GM21723 (cell line): Measurements from ENCODE around the gene B4GAT1.
"Not testable (repeated sequence)": the region's sequence is repeated elsewhere in the genome, so short reads cannot be mapped to it uniquely, and the experiment has no call there.

ENCODE experiments used
- ATAC-seq: cut with Tn5 transposase; IDR thresholded peaks from one replicate; pipeline ENCODE4 v1.9.1; 2021; ENCODE audit warnings: mild to moderate bottlenecking, moderate library complexity; ENCODE audit not compliant: unreplicated experiment

Gene B4GAT1

GRCh38 chr11:66347425-66348276 lies at the start of gene B4GAT1:
B4GAT1 (minus strand) TSS chr11:66347629; CDS start chr11:66347545, 84 bp downstream.
- ATAC-seq = peak; percentile 48

DNA sequence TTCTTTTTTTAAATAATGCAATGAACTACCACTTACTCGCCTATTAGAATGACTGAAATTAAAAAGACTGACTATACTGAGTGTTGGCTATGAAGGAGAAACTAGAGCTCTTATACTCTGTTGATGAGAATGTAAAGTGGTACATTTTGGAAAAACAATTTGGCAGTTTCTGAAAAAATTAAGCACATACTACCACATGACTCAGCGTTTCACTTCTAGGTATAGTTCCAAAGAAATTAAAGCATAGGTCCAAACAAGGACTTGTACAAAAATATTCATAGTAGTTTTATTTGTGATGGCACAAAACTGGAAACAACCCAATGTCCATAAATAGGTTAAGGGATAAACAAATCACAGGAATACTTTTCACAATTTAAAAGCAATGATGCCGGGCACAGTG lies 46.5 kb upstream of the B4GAT1 start:
- no peak for ATAC-seq

- ATAC-seq = no peak
These were observed 43.9 kb upstream of the B4GAT1 start for GRCh38 chr11:66391322-66391721.

GRCh38 chr11:66388780-66389386 lies 41.5 kb upstream of the B4GAT1 start:
- no peak for ATAC-seq

DNA sequence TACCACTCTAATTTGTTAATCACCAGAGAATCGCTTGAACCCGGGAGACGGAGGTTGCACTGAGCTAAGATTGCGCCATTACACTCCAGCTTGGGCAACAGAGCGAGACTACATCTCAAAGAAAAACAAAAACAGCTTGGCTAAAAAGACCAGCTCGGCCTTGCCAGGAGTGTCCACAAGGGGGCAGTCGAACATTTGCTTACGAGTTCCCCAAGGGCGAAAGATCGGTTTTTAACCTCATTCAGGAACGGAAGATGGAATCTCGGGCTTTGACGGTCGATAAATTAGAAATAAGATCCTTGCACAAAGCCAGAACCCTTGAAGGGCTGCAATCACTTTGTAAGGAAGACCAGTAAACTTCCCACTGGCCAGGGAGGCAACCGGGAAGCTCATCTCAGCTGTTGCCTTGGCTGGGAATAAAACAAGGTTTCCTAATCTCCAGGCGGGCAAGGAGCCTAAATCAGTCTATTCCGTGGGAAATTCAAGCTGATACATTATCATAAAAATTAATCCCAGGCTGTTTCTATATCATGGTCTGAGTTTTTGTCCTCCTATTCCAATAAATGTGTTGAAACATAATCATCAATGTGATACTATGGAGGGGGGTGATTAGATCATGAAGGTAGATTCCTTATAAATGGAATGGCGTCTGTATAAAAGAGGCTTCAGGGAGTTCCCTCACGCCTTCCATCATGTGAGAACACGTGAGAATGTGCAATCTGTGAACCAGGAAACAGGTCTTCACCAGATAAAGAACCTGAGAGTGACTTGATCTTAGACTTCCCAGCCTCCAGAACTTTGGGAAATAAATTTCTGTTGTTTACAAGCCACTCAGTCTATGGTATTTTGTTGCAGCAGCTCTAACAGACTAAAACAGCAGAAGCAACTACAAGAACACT lies 39.0 kb upstream of the B4GAT1 start:
- no peak for ATAC-seq

- not testable (repeated sequence) for ATAC-seq
These were observed 36.9 kb upstream of the B4GAT1 start for GRCh38 chr11:66384316-66384715.

- not testable (repeated sequence) for ATAC-seq
These were observed 32.8 kb upstream of the B4GAT1 start for GRCh38 chr11:66380264-66380663.

GRCh38 chr11:66373690-66374287 lies 26.4 kb upstream of the B4GAT1 start:
- not testable (repeated sequence) for ATAC-seq

DNA sequence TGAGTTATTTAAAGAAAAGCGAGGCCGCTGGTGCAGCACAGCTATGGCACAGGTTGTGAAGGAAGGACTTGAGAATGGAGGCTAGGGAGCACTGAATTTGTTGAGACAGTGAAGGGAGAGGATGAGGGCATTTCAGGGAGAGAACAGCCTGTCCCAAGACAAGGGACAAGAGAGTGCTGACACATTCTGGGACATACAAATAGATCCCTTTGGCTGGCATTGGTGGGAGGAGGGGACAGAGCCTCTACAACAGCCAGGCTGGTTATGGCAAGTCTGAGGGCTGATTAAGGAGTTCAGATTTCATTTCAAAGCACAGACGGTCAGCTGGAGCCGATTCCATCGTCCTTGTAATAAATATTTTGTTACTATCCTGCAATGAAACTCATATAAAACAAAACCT lies 25.8 kb upstream of the B4GAT1 start:
- ATAC-seq = no peak

GRCh38 chr11:66371627-66372415 lies 24.4 kb upstream of the B4GAT1 start, which contains the start of gene SLC29A2:
SLC29A2 (minus strand) TSS chr11:66371760; CDS start chr11:66371591, 169 bp downstream.
- ATAC-seq = peak; percentile 76

GRCh38 chr11:66369073-66369894 lies 21.9 kb upstream of the B4GAT1 start:
- no peak for ATAC-seq

- no peak for ATAC-seq
These were observed 21.1 kb upstream of the B4GAT1 start for GRCh38 chr11:66368484-66368883.

DNA sequence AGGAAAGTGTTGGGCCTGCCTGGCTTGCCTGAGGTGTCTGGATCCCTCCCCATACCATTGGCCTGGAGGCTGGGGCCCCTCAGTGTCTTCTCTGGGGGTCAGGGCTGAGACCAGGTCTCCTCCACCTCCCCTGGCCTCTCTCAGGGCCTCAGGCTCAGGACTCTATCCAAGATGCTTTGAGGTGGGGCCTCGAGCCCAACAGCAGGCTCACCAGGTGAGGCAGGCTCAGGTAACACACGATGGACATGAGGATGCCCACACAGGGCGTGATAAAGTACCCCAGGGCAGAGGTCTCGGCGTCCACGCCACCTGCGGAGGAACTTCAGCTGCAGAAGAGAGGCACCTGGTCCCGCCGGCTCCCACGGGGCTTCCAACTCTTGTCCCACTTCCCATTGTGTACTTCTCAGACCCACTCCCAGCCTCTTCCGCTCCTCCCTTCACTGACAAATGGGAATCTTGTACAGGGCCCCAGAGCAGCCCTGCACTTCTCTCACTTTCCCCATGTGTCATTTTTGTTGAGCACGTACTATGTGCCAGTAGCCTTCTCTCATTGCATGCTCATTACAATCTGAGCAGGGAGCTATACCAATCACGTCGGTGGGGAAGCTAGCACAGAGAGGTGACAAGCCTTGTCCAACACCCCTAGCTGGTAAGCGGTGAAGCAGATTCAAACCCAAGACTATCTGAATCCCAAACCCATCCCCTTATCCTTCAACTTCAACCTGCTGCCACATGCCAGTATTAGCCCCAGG lies 20.3 kb upstream of the B4GAT1 start:
- ATAC-seq = no peak

- ATAC-seq = no peak
These were observed 19.5 kb upstream of the B4GAT1 start for GRCh38 chr11:66366844-66367477.

DNA sequence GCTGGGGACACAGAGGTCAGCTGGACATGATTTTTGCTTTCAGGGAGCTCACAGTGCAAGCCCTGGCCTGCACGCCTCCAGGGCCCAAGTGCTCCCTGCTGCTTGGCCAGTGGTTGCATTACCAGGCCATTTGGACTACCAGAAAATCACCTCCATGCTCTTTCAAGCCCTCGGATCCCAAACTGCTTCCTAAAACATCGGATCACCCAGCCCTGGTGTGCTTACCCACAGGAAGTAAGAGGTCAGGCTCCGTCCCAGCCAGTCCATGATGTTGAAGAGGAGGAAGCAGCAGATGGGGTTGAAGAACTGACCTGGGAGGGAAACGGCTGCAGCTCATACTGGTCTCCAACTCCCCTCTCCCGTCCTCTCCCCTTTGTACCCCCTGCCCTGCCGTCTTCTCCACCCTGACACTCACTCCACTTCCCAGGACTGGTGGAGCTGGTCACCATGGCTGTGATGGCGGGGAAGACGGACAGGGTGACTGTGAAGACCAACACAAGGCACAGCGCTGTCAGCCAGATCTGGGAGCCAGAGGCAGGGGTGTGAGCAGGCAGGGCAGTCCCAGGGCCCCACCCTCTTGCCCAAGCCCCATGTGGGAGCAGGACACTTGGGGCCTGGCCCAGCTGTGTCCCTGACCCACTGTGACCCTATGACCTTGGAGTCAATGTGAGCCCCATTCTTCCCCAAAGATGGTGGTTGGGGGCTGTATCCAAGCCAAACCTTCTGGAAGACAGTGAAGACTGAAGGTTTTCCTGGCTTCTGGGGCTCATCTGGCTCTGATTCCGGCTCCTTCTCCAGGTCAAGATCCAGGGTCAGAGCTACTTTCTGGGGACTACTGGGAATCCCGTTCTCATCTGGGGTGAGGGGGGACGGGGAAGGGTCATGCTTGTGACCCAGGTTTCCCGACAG lies 18.5 kb upstream of the B4GAT1 start:
- no peak for ATAC-seq

- ATAC-seq = no peak
These were observed 17.7 kb upstream of the B4GAT1 start for GRCh38 chr11:66365166-66365565.
